A549 (cell line): ENCODE measurements around the gene EPHB1. TPM values are rescaled to one million over a fixed set of nuclear protein-coding genes. Genes with fewer than 3 reads are reported as not detected.

Experiments
- ATAC-seq, 2 experiments: fragments of 200-7000 bp in 1 of 2; fragments of >200 bp in 1 of 2; cut with Nextera tagmentation in 1 of 2; cut with Tn5 transposase in 1 of 2; 3 replicates each; pipeline versions ENCODE4 v1.8.0 to v1.9.1; 2018 to 2020; ENCODE audit warnings: mild to moderate bottlenecking in 1 of 2, moderate library complexity in 1 of 2
- CTCF ChIA-PET: fragments of 300-600 bp; sonication (Branson Sonifier 250); formaldehyde crosslinking; extraction: SDS; loops from one replicate; lab custom pipeline; 2021; ENCODE audit warnings: antibody characterized with exemption, inconsistent platforms; lab: Yijun Ruan, JAX
- POLR2A ChIA-PET: fragments of 350-600 bp; formaldehyde crosslinking; extraction: SDS; loops from one replicate; lab custom pipeline; 2021; ENCODE audit warnings: antibody characterized with exemption, inconsistent platforms; lab: Yijun Ruan, JAX
- DNase-seq, 2 experiments: peaks; one replicate each; pipeline versions ENCODE4 v3.0.0 to v3.0.0-alpha.2; 2011 to 2016; ENCODE audit warnings: low read depth in 1 of 2, low spot score in 1 of 2
- FAIRE-seq: peaks from 2 replicates; lab custom pipeline; 2011; peaks lifted over from hg19 to GRCh38; lab: Jason Lieb, UNC
- H3K27ac ChIP-seq, 2 experiments: fragments of >200 bp; sonication (Bioruptor Twin); formaldehyde crosslinking; 3 replicates each; pipeline ENCODE4 v1.5.1; 2016 to 2017
- H3K4me1 ChIP-seq: fragments of >200 bp; sonication (Bioruptor Twin); formaldehyde crosslinking; 3 replicates; pipeline ENCODE4 v1.6.1; 2016
- H3K4me2 ChIP-seq: fragments of >200 bp; sonication (Bioruptor Twin); formaldehyde crosslinking; 3 replicates; pipeline ENCODE4 v1.6.1; 2016
- H3K4me3 ChIP-seq: fragments of >200 bp; sonication (Bioruptor Twin); formaldehyde crosslinking; 3 replicates; pipeline ENCODE4 v1.5.1; 2016
- H3K9me3 ChIP-seq: fragments of >200 bp; sonication (Bioruptor Twin); formaldehyde crosslinking; 3 replicates; pipeline ENCODE4 v1.6.1; 2016
- CBX2 ChIP-seq: fragments of 200-600 bp; sonication (generic); IDR thresholded peaks from 2 replicates; pipeline ENCODE4 v1.6.1; 2016; ENCODE audit warnings: low read depth, mild to moderate bottlenecking, borderline replicate concordance
- CEBPB ChIP-seq, 2 experiments: fragments of >200 bp in 1 of 2; sonication (Bioruptor Twin) in 1 of 2; formaldehyde crosslinking in 1 of 2; IDR thresholded peaks; 2 replicates each; pipeline ENCODE4 v1.6.1; 2012 to 2016
- CHD2 ChIP-seq: fragments of 150-350 bp; IDR thresholded peaks from 2 replicates; pipeline ENCODE4 v1.6.1; 2014; ENCODE audit warnings: low read length; ENCODE audit not compliant: partially characterized antibody
- CHD4 ChIP-seq: fragments of 200-600 bp; sonication (generic); IDR thresholded peaks from 2 replicates; pipeline ENCODE4 v1.6.1; 2016; ENCODE audit warnings: antibody characterized with exemption, mild to moderate bottlenecking, borderline replicate concordance
- EP300 ChIP-seq, 2 experiments: fragments of >200 bp; sonication (Bioruptor Twin); formaldehyde crosslinking; IDR thresholded peaks; 2 replicates in 1 of 2; 3 replicates in 1 of 2; pipeline ENCODE4 v1.6.1; 2016 to 2017
- ESRRA ChIP-seq: fragments of 150-350 bp; IDR thresholded peaks from 2 replicates; pipeline ENCODE4 v1.6.1; 2014; ENCODE audit warnings: mild to moderate bottlenecking, low read length, borderline replicate concordance
- FOSB ChIP-seq: fragments of 250-450 bp; sonication (Bioruptor Pico); IDR thresholded peaks from 2 replicates; pipeline ENCODE4 v1.5.0; 2020; ENCODE audit warnings: mild to moderate bottlenecking, moderate library complexity
- FOSL2 ChIP-seq, 2 experiments: fragments of 450-650 bp in 1 of 2; fragments of >200 bp in 1 of 2; sonication (Bioruptor Twin) in 1 of 2; formaldehyde crosslinking; IDR thresholded peaks; 2 replicates each; pipeline versions ENCODE4 v1.5.0 to v1.6.1; 2016 to 2020; ENCODE audit warnings: mild to moderate bottlenecking in 1 of 2, moderate library complexity in 1 of 2
- GATA3 ChIP-seq: IDR thresholded peaks from 2 replicates; pipeline ENCODE4 v1.6.1; 2012; ENCODE audit warnings: borderline replicate concordance
- HOXB5 ChIP-seq: fragments of 250-450 bp; sonication (Bioruptor Pico); IDR thresholded peaks from 2 replicates; pipeline ENCODE4 v1.5.0; 2020; ENCODE audit warnings: mild to moderate bottlenecking, moderate library complexity
- MAZ ChIP-seq: fragments of 150-350 bp; IDR thresholded peaks from 2 replicates; pipeline ENCODE4 v1.6.1; 2014; ENCODE audit warnings: antibody characterized with exemption, low read depth, low read length, borderline replicate concordance
- NR3C1 ChIP-seq: fragments of >200 bp; sonication (Bioruptor Twin); formaldehyde crosslinking; IDR thresholded peaks from 3 replicates; pipeline ENCODE4 v1.6.1; 2017
- POLR2AphosphoS2 ChIP-seq: conservative IDR thresholded peaks from 2 replicates; pipeline ENCODE4 v1.6.1; 2012; ENCODE audit warnings: low read length, improper control_type of control experiment, inconsistent platforms
- RARB ChIP-seq: fragments of 250-450 bp; sonication (Bioruptor Pico); IDR thresholded peaks from 2 replicates; pipeline ENCODE4 v1.8.0; 2021; ENCODE audit warnings: mild to moderate bottlenecking, moderate library complexity
- RNF2 ChIP-seq: fragments of 200-600 bp; sonication (generic); IDR thresholded peaks from 2 replicates; pipeline ENCODE4 v1.6.1; 2016; ENCODE audit warnings: low read depth, mild to moderate bottlenecking, antibody characterized with exemption, moderate library complexity, borderline replicate concordance
- SREBF2 ChIP-seq: fragments of 450-650 bp; IDR thresholded peaks from 2 replicates; pipeline ENCODE4 v1.6.1; 2014; ENCODE audit warnings: mild to moderate bottlenecking, moderate library complexity
- TP53 ChIP-seq: fragments of 250-450 bp; sonication (Bioruptor Pico); IDR thresholded peaks from 2 replicates; pipeline ENCODE4 v1.5.0; 2021; ENCODE audit warnings: mild to moderate bottlenecking, moderate library complexity
- ZSCAN20 ChIP-seq: fragments of 250-450 bp; sonication (Bioruptor Pico); IDR thresholded peaks from 2 replicates; pipeline ENCODE4 v1.8.0; 2022; ENCODE audit warnings: mild to moderate bottlenecking, moderate library complexity
- WGBS: methylation state at CpG from one replicate; pipeline ENCODE4 v1.1.6; 2017; ENCODE audit errors: missing lambda C conversion rate; 5-methylcytosine and 5-hydroxymethylcytosine counted together
- polyA plus RNA-seq, 4 experiments: library from polyadenylated mRNA; depleted of rRNA in 3 of 4; stranded (reverse); fragments of >200 nt; fragmentation: RNase III in 1 of 4; extraction: RNeasy Plus Mini Kit Qiagen cat#74134 plus additional on column Dnase treatment in 1 of 4; gene quantifications; 2 replicates in 3 of 4; 3 replicates in 1 of 4; pipeline ENCODE4 v1.2.3, GENCODE V29; 2011 to 2017
- TF ChIP-seq, protein P1 (sequence below): fragments of >200 bp; sonication (Bioruptor Twin); formaldehyde crosslinking; IDR thresholded peaks from 3 replicates; pipeline ENCODE4 v1.5.1; 2016
- TF ChIP-seq, protein P2 (sequence below): IDR thresholded peaks from 2 replicates; pipeline ENCODE4 v1.6.1; 2012

Gene EPHB1
- polyA plus RNA-seq, 2 of the 4 experiments (the other 2 are of a cell fraction), result 0.18 to 0.21 TPM

DNA sequence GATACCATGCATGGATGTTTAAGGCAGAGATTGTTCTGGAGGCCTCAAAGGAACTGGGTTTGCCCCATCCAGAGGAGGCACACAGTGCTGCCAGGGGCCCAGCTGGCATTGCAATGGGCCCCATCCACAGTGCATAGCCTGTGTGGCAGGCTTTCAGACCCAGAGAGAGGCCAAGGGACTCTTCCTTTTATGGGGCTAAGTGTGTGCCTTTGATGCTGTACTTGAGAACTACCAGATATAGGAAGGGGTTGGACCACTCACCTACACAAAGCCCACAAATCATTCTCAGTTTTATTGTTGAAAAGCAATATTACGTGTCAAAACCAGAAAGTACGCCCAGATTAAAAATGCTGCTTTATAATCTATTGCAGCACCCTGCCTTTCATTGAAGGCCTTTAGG, 134.9 kb downstream of the EPHB1 start:
- no peak overlapping the region for H3K4me2 ChIP-seq
- TF ChIP-seq FOSL2 (IDR thresholded peaks at IDR 0.05) (no peak), FOSL2 (CRISPR knock-in tag; IDR thresholded peaks at IDR 0.05) (no peak), RARB (no peak), CEBPB (IDR thresholded peaks at IDR 0.05) (no peak), RNF2 (no peak), EP300 (IDR thresholded peaks at IDR 0.05) (no peak), CBX2 (no peak), TP53 (CRISPR knock-in tag) (no peak), FOSB (CRISPR knock-in tag) (no peak), ESRRA (no peak), CHD2 (no peak)
- TF ChIP-seq, protein P1, sequence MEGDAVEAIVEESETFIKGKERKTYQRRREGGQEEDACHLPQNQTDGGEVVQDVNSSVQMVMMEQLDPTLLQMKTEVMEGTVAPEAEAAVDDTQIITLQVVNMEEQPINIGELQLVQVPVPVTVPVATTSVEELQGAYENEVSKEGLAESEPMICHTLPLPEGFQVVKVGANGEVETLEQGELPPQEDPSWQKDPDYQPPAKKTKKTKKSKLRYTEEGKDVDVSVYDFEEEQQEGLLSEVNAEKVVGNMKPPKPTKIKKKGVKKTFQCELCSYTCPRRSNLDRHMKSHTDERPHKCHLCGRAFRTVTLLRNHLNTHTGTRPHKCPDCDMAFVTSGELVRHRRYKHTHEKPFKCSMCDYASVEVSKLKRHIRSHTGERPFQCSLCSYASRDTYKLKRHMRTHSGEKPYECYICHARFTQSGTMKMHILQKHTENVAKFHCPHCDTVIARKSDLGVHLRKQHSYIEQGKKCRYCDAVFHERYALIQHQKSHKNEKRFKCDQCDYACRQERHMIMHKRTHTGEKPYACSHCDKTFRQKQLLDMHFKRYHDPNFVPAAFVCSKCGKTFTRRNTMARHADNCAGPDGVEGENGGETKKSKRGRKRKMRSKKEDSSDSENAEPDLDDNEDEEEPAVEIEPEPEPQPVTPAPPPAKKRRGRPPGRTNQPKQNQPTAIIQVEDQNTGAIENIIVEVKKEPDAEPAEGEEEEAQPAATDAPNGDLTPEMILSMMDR, result no peak
- TF ChIP-seq, protein P2, sequence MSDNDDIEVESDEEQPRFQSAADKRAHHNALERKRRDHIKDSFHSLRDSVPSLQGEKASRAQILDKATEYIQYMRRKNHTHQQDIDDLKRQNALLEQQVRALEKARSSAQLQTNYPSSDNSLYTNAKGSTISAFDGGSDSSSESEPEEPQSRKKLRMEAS, result no peak
- TF ChIP-seq, all 56 proteins: peak for 0
- Histone ChIP-seq H3K4me1 (no peaks in the 10 kb centered on the region), H3K4me3 (no peak overlapping the region), H3K27ac (no peak overlapping the region), H3K9me3 (no peaks in the 10 kb centered on the region)
- CTCF ChIA-PET, result no interaction called here
- 51% methylated on average over 2 of the region's 2 CpGs for WGBS
- POLR2A ChIA-PET, result no interaction called here
- ATAC-seq (no peak), FAIRE-seq (no peak), DNase-seq (no peak)

DNA sequence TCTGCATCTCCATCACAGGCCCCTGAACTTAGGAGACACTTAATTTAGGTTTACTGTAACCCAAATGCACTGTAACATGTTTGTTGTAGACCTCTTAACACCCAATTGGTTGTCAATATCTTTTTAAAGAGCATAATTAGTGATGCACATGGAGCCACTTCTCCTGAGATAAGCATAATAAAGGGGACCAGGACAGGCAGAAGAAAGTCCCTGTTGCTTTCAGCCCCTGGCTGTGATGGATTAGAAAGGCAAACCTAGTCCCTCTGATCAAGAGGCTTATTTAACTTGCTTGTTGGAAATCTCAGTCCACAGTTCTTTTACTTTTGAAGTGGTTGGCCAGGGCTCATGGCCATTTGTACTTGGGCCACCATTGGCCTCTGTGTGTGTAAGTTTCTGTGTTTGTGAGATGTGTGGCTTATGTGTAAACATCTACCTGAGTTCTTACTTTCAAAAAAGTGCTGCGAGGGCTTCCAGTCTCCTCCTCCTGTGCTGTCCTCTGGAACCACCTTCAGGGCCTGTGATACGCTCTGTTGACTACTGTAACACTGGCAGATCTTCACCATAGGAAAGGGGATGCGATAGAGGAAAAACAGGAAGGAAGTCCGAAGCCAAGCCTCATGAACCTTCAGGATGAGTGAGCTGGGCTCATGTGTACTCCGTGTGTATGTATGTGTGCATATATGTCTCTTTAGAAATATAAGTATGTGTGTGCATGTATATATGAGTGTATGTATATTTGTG, 136.2 kb downstream of the EPHB1 start:
- H3K27ac ChIP-seq, result no peak overlapping the region
- WGBS, result 17% methylated on average over 5 of the region's 5 CpGs
- no peak overlapping the region for H3K4me2 ChIP-seq
- H3K4me1 ChIP-seq, result no peaks in the 10 kb centered on the region
- H3K9me3 ChIP-seq, result no peaks in the 10 kb centered on the region
- H3K4me3 ChIP-seq, result no peak overlapping the region
- no peak for FAIRE-seq
- no peak for DNase-seq
- ChIA-PET CTCF (no interaction called here), POLR2A (no interaction called here)
- no peak for ATAC-seq
- no peak for TF ChIP-seq NR3C1
- TF ChIP-seq SREBF2, result no peak
- no peak for TF ChIP-seq ZSCAN20 (CRISPR knock-in tag)
- no peak for TF ChIP-seq TP53 (CRISPR knock-in tag)
- TF ChIP-seq MAZ, result no peak
- TF ChIP-seq, protein P2, result no peak

DNA sequence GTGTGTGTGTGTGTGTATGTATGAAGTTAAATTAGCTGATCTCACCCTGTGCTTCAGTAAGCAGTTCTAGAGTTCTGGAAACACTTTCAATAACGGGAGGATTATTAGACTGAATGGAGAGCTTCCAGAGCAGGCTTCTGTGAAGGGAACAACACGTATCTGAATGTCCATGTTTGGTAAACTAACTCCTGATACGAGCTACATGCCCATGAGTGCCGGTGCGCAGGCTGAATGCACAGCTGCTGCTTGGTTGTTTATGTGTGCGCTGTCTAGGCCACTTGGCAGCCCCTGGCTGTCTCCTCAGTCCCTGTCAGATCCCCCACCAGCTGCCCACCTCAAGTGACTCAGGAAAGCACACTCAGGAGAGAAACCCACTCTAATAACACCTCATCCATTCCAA, 137.0 kb downstream of the EPHB1 start:
- no peak overlapping the region for H3K27ac ChIP-seq
- no peaks in the 10 kb centered on the region for H3K9me3 ChIP-seq
- ChIA-PET CTCF (no interaction called here), POLR2A (no interaction called here)
- no peak for ATAC-seq
- TF ChIP-seq POLR2AphosphoS2, result no peak
- no peak for TF ChIP-seq ZSCAN20 (CRISPR knock-in tag)
- no peak for TF ChIP-seq GATA3
- TF ChIP-seq CHD2, result no peak
- TF ChIP-seq FOSL2 (IDR thresholded peaks at IDR 0.05), result no peak
- no peak for TF ChIP-seq FOSL2 (CRISPR knock-in tag; IDR thresholded peaks at IDR 0.05)
- TF ChIP-seq HOXB5 (CRISPR knock-in tag), result no peak
- no peak for TF ChIP-seq CHD4
- 23% methylated on average over 6 of the region's 6 CpGs for WGBS
- no peak for DNase-seq
- no peak overlapping the region for H3K4me2 ChIP-seq
- no peak overlapping the region for H3K4me3 ChIP-seq
- H3K4me1 ChIP-seq, result no peaks in the 10 kb centered on the region
- FAIRE-seq, result no peak
